HEK293 (cell line): ENCODE data around the gene STARD13.

Experiments
- CTCF ChIA-PET: fragments of 350-600 bp; formaldehyde crosslinking; extraction: SDS; loops from one replicate; lab custom pipeline; 2021; ENCODE audit warnings: antibody characterized with exemption; lab: Yijun Ruan, JAX
- POLR2A ChIA-PET: fragments of 300-600 bp; formaldehyde crosslinking; extraction: SDS; loops from one replicate; lab custom pipeline; 2020; ENCODE audit warnings: antibody characterized with exemption, inconsistent platforms; lab: Yijun Ruan, JAX
- H3K27ac ChIP-seq: fragments of 200-500 bp; sonication (Bioruptor generic); 2 replicates; pipeline ENCODE4 v1.5.1; 2014; ENCODE audit warnings: low read depth, low read length, control low read depth, inconsistent platforms; ENCODE audit errors: extremely low read depth
- H3K36me3 ChIP-seq, 2 experiments: fragments of 200-500 bp in 1 of 2; sonication (Bioruptor generic) in 1 of 2; 1 replicate in 1 of 2; 2 replicates in 1 of 2; pipeline ENCODE4 v1.5.1; 2014 to 2017; ENCODE audit warnings: inconsistent platforms in 2 of 2, low read length in 2 of 2; ENCODE audit not compliant: control insufficient read depth in 2 of 2, insufficient read depth in 1 of 2
- H3K4me1 ChIP-seq: fragments of 200-500 bp; sonication (Bioruptor generic); 2 replicates; pipeline ENCODE4 v1.5.1; 2014; ENCODE audit warnings: mild to moderate bottlenecking, low read length, inconsistent platforms; ENCODE audit not compliant: control insufficient read depth, insufficient read depth
- H3K4me3 ChIP-seq: 2 replicates; pipeline ENCODE4 v1.5.1; 2011; ENCODE audit warnings: low read depth, mild to moderate bottlenecking, control low read depth, low read length, moderate library complexity
- H3K9me3 ChIP-seq: fragments of 200-500 bp; sonication (Bioruptor generic); 2 replicates; pipeline ENCODE4 v1.5.1; 2014; ENCODE audit warnings: low read depth, low read length, inconsistent platforms; ENCODE audit not compliant: control insufficient read depth, insufficient read depth
- CTCF ChIP-seq: fragments of 450-650 bp; formaldehyde crosslinking; IDR thresholded peaks from 2 replicates; pipeline ENCODE4 v1.5.1; 2016; ENCODE audit warnings: missing biosample characterization, missing genetic modification characterization
- FEZF1 ChIP-seq: fragments of 450-650 bp; formaldehyde crosslinking; IDR thresholded peaks from 2 replicates; pipeline ENCODE4 v1.5.1; 2016; ENCODE audit warnings: missing biosample characterization, missing genetic modification characterization
- HOXD13 ChIP-seq: sonication (generic); formaldehyde crosslinking; IDR thresholded peaks from 2 replicates; pipeline ENCODE4 v1.8.0; 2022; ENCODE audit warnings: missing genetic modification reagents, borderline replicate concordance
- OSR2 ChIP-seq: fragments of 450-650 bp; formaldehyde crosslinking; IDR thresholded peaks from 2 replicates; pipeline ENCODE4 v1.5.1; 2016; ENCODE audit warnings: missing biosample characterization, missing genetic modification characterization
- OVOL3 ChIP-seq: fragments of 450-650 bp; formaldehyde crosslinking; IDR thresholded peaks from 2 replicates; pipeline ENCODE4 v1.5.1; 2016; ENCODE audit warnings: missing biosample characterization, missing genetic modification characterization
- PRDM1 ChIP-seq: fragments of 450-650 bp; formaldehyde crosslinking; IDR thresholded peaks from 2 replicates; pipeline ENCODE4; 2016; ENCODE audit warnings: missing biosample characterization, missing genetic modification characterization
- RBAK ChIP-seq: fragments of 450-650 bp; formaldehyde crosslinking; IDR thresholded peaks from 2 replicates; pipeline ENCODE4 v1.5.1; 2016; ENCODE audit warnings: missing biosample characterization, missing genetic modification characterization
- YY1 ChIP-seq: fragments of 450-650 bp; formaldehyde crosslinking; IDR thresholded peaks from 2 replicates; pipeline ENCODE4 v1.5.1; 2018; ENCODE audit warnings: missing biosample characterization, missing genetic modification characterization
- ZBTB7A ChIP-seq: fragments of 450-650 bp; formaldehyde crosslinking; IDR thresholded peaks from 2 replicates; pipeline ENCODE4 v1.5.1; 2016; ENCODE audit warnings: low read depth, missing biosample characterization, missing genetic modification characterization
- ZFP41 ChIP-seq: fragments of 450-650 bp; formaldehyde crosslinking; IDR thresholded peaks from 2 replicates; pipeline ENCODE4 v1.5.1; 2016; ENCODE audit warnings: missing biosample characterization, missing genetic modification characterization, borderline replicate concordance
- ZNF138 ChIP-seq: fragments of 450-650 bp; formaldehyde crosslinking; IDR thresholded peaks from 2 replicates; pipeline ENCODE4 v1.5.1; 2016; ENCODE audit warnings: missing biosample characterization, missing genetic modification characterization, borderline replicate concordance
- ZNF140 ChIP-seq: fragments of 450-650 bp; formaldehyde crosslinking; IDR thresholded peaks from 2 replicates; pipeline ENCODE4 v1.5.1; 2016; ENCODE audit warnings: missing biosample characterization, missing genetic modification characterization
- ZNF48 ChIP-seq: fragments of 450-650 bp; formaldehyde crosslinking; IDR thresholded peaks from 2 replicates; pipeline ENCODE4 v1.5.1; 2016; ENCODE audit warnings: missing biosample characterization, missing genetic modification characterization
- ZNF530 ChIP-seq: fragments of 450-650 bp; formaldehyde crosslinking; IDR thresholded peaks from 2 replicates; pipeline ENCODE4 v1.5.1; 2016; ENCODE audit warnings: low read depth, missing biosample characterization, missing genetic modification characterization
- ZNF544 ChIP-seq: fragments of 450-650 bp; formaldehyde crosslinking; IDR thresholded peaks from 2 replicates; pipeline ENCODE4 v1.5.0; 2017; ENCODE audit warnings: missing biosample characterization, missing genetic modification characterization
- ZNF639 ChIP-seq: fragments of 450-650 bp; formaldehyde crosslinking; IDR thresholded peaks from 2 replicates; pipeline ENCODE4 v1.5.1; 2016; ENCODE audit warnings: missing biosample characterization, missing genetic modification characterization
- ZNF768 ChIP-seq: fragments of 450-650 bp; formaldehyde crosslinking; IDR thresholded peaks from 2 replicates; pipeline ENCODE4 v1.5.1; 2018; ENCODE audit warnings: missing biosample characterization, mild to moderate bottlenecking, missing genetic modification characterization
- ZSCAN23 ChIP-seq: fragments of 450-650 bp; formaldehyde crosslinking; IDR thresholded peaks from 2 replicates; pipeline ENCODE4 v1.5.1; 2016; ENCODE audit warnings: missing biosample characterization, missing genetic modification characterization
- ZSCAN30 ChIP-seq: fragments of 450-650 bp; IDR thresholded peaks from 2 replicates; pipeline ENCODE4 v1.5.1; 2018; ENCODE audit warnings: missing biosample characterization, mild to moderate bottlenecking, missing genetic modification characterization, moderate library complexity
- ZSCAN4 ChIP-seq: fragments of 450-650 bp; formaldehyde crosslinking; IDR thresholded peaks from 2 replicates; pipeline ENCODE4 v1.5.1; 2017; ENCODE audit warnings: missing biosample characterization, missing genetic modification characterization

The STARD13 gene

GRCh38 chr13:33218426-33218825 is 67.1 kb downstream of the STARD13 start:
- H3K4me3 ChIP-seq, result no peak overlapping the region
- no peaks in the 10 kb centered on the region for H3K36me3 ChIP-seq
- POLR2A ChIA-PET, result no interaction called here
- H3K4me1 ChIP-seq, result peaks cover 9% of the 10 kb centered on the region; the same call in 1 of the 2 replicates
- CTCF ChIA-PET, result interaction anchor here (0.6 to 1.8 kb wide), 2 partner anchors 10 to 12 kb away, joined by 3 to 6 read pairs; no protein-coding TSS in a partner anchor
- no peaks in the 10 kb centered on the region for H3K9me3 ChIP-seq
- no peak overlapping the region for H3K27ac ChIP-seq
- TF ChIP-seq ZSCAN30 (tag by site-specific recombination) (no peak), ZNF639 (no peak), YY1 (tag by site-specific recombination) (no peak), HOXD13 (no peak), ZSCAN23 (no peak), ZFP41 (no peak), ZSCAN4 (tag by site-specific recombination) (no peak), RBAK (tag by site-specific recombination) (no peak), ZNF138 (no peak), PRDM1 (tag by site-specific recombination) (no peak)

- TF ChIP-seq FEZF1 (tag by site-specific recombination), result no peak
- no peaks in the 10 kb centered on the region for H3K36me3 ChIP-seq
- CTCF ChIA-PET, result interaction anchor here (0.6 to 1.8 kb wide), 2 partner anchors 10 to 13 kb away, joined by 3 to 6 read pairs; no protein-coding TSS in a partner anchor
- H3K4me1 ChIP-seq, result peaks cover 13% of the 10 kb centered on the region
- no peaks in the 10 kb centered on the region for H3K9me3 ChIP-seq
- POLR2A ChIA-PET, result no interaction called here
- H3K4me3 ChIP-seq, result no peak overlapping the region
- no peak overlapping the region for H3K27ac ChIP-seq
Measured at GRCh38 chr13:33218020-33218419, 67.5 kb downstream of the STARD13 start.

- ChIA-PET CTCF (interaction anchor here (1.8 kb wide), 1 partner anchor 11 kb away, joined by 6 read pairs; no protein-coding TSS in a partner anchor), POLR2A (no interaction called here)
- Histone ChIP-seq H3K9me3 (no peaks in the 10 kb centered on the region), H3K4me1 (peaks cover 16% of the 10 kb centered on the region), H3K36me3 (no peaks in the 10 kb centered on the region), H3K4me3 (no peak overlapping the region), H3K27ac (no peak overlapping the region)
- no peak for TF ChIP-seq ZNF48 (tag by site-specific recombination)
- TF ChIP-seq CTCF, result no peak
- no peak for TF ChIP-seq ZNF768 (tag by site-specific recombination)
- TF ChIP-seq ZNF544 (tag by site-specific recombination), result no peak
- no peak for TF ChIP-seq ZNF530
- no peak for TF ChIP-seq OSR2
- TF ChIP-seq OVOL3 (tag by site-specific recombination), result no peak
- TF ChIP-seq ZNF140 (tag by site-specific recombination), result no peak
- TF ChIP-seq ZBTB7A, result no peak
Measured at GRCh38 chr13:33217256-33217655, 68.3 kb downstream of the STARD13 start.
